Caco-2 (cell line): ENCODE data around the gene FRRS1L. TPM values are rescaled to one million over a fixed set of nuclear protein-coding genes. Genes with fewer than 3 reads are reported as not detected.
"Not testable (repeated sequence)": the region's sequence is repeated elsewhere in the genome, so short reads cannot be mapped to it uniquely, and the experiment has no call there.

Experiments used
- BruUV-seq: library from RNA; stranded (reverse); fragments of 400-500 nt; replicated peaks from 2 replicates; lab custom pipeline; 2021; lab: Mats Ljungman, UMichigan
- CTCF ChIA-PET: fragments of 300-600 bp; sonication (Branson Sonifier 250); formaldehyde crosslinking; loops from one replicate; lab custom pipeline; 2022; ENCODE audit warnings: antibody characterized with exemption; lab: Charles Lee
- POLR2A ChIA-PET: fragments of 300-600 bp; sonication (Branson Sonifier 250); formaldehyde crosslinking; loops from one replicate; lab custom pipeline; 2022; ENCODE audit warnings: antibody characterized with exemption; lab: Charles Lee
- DNase-seq, 2 experiments: peaks; one replicate each; pipeline versions ENCODE4 v3.0.0 to v3.0.0-alpha.2; 2020 to 2022
- H3K27me3 ChIP-seq: replicated peaks from 2 replicates; pipeline ENCODE4 v1.6.0; 2011; ENCODE audit warnings: low read length; ENCODE audit not compliant: control insufficient read depth, insufficient read depth
- H3K36me3 ChIP-seq: 2 replicates; pipeline ENCODE4 v1.5.1; 2011; ENCODE audit warnings: low read length; ENCODE audit not compliant: control insufficient read depth, insufficient read depth
- H3K4me1 ChIP-seq: fragments of 250-450 bp; sonication (Bioruptor Pico); 2 replicates; pipeline ENCODE4 v1.5.1; 2020; ENCODE audit warnings: mild to moderate bottlenecking
- H3K4me3 ChIP-seq: 2 replicates; pipeline ENCODE4 v1.5.1; 2011; ENCODE audit warnings: low read depth, mild to moderate bottlenecking, control low read depth, low read length
- H3K9me3 ChIP-seq: fragments of 250-450 bp; sonication (Bioruptor Pico); 2 replicates; pipeline ENCODE4 v1.5.1; 2020; ENCODE audit warnings: mild to moderate bottlenecking, moderate library complexity
- H3K27ac Mint-ChIP-seq: one replicate; pipeline ENCODE4 v1.8.0; 2022; ENCODE audit warnings: mixed read lengths; ENCODE audit not compliant: unreplicated experiment
- H3K27me3 Mint-ChIP-seq: one replicate; pipeline ENCODE4 v1.8.0; 2022; ENCODE audit warnings: mixed read lengths; ENCODE audit not compliant: insufficient read depth, unreplicated experiment
- H3K36me3 Mint-ChIP-seq: one replicate; pipeline ENCODE4 v1.8.0; 2022; ENCODE audit warnings: mild to moderate bottlenecking, mixed read lengths; ENCODE audit not compliant: insufficient read depth, unreplicated experiment
- H3K4me1 Mint-ChIP-seq: one replicate; pipeline ENCODE4 v1.8.0; 2022; ENCODE audit warnings: low read depth, mixed read lengths; ENCODE audit not compliant: unreplicated experiment
- H3K4me3 Mint-ChIP-seq: one replicate; pipeline ENCODE4 v1.8.0; 2022; ENCODE audit warnings: mild to moderate bottlenecking, moderate library complexity, mixed read lengths; ENCODE audit not compliant: unreplicated experiment
- H3K9me3 Mint-ChIP-seq: one replicate; pipeline ENCODE4 v1.8.0; 2022; ENCODE audit warnings: mixed read lengths; ENCODE audit not compliant: unreplicated experiment
- CTCF ChIP-seq, 2 experiments: fragments of 200-600 bp in 1 of 2; IDR thresholded peaks; 1 replicate in 1 of 2; 2 replicates in 1 of 2; pipeline versions ENCODE4 v1.5.1 to v1.8.0; 2011 to 2022; ENCODE audit warnings: antibody characterized with exemption in 1 of 2, control low read depth in 1 of 2, inconsistent platforms in 1 of 2, low read depth in 1 of 2, low read length in 1 of 2, mild to moderate bottlenecking in 1 of 2, moderate library complexity in 1 of 2; ENCODE audit not compliant: insufficient read depth in 1 of 2, severe bottlenecking in 1 of 2, unreplicated experiment in 1 of 2
- intact Hi-C: fragments of 100-400 bp; cut with micrococcal nuclease; formaldehyde crosslinking; loops from one replicate; pipeline ENCODE4 v1.10.0; 2022; ENCODE audit not compliant: unreplicated experiment
- total RNA-seq: library from RNA; stranded (reverse); gene quantifications from 2 replicates; pipeline ENCODE4 v1.2.3, GENCODE V29; 2022

The FRRS1L gene
- total RNA-seq, 1 experiment from 2014 or later: not detected

GRCh38 chr9:109133533-109133932 lies 33.5 kb downstream of the FRRS1L start:
- H3K9me3 Mint-ChIP-seq: no peaks in the 10 kb centered on the region
- CTCF ChIA-PET: no interaction called here
- H3K36me3 Mint-ChIP-seq: no peaks in the 10 kb centered on the region
- Histone ChIP-seq H3K4me1 (peaks cover 36% of the 10 kb centered on the region), H3K27me3 (no peaks in the 10 kb centered on the region), H3K9me3 (no peaks in the 10 kb centered on the region), H3K36me3 (no peaks in the 10 kb centered on the region), H3K4me3 (no peak overlapping the region)
- peaks cover 8% of the 10 kb centered on the region for H3K4me1 Mint-ChIP-seq
- no peak for TF ChIP-seq CTCF (IDR thresholded peaks at IDR 0.05; ENCODE audit: insufficient read depth in 1 of 2, low read depth in 1 of 2, low read length in 1 of 2, severe bottlenecking in 1 of 2, unreplicated experiment in 1 of 2)
- POLR2A ChIA-PET: no interaction called here
- no TSS peak for BruUV-seq
- H3K27me3 Mint-ChIP-seq: no peaks in the 10 kb centered on the region
- no peak overlapping the region for H3K27ac Mint-ChIP-seq
- no peak for DNase-seq
- intact Hi-C loops: no loop called here
- no peak overlapping the region for H3K4me3 Mint-ChIP-seq

DNA sequence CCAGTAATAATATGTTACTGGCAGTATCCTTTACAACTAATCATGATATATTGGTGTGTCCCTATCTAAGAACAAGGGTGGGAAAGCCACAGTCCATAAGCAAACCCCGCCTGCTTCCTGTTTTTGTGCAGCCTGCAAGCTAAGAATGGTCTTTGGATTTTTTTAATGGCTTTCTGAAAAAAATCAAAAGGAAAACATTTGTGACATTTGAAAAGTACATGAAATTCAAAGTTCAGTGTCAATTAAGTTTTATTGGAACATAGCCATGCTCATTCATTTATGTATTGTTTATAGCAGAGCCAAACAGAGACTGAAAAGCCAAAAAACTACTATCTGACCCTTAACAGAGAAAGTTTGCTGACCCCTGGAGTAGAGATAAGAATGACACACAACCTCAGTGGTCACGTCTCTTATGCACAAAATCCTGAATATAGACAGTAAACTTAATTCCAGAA lies 34.5 kb downstream of the FRRS1L start:
- ChIA-PET POLR2A (no interaction called here), CTCF (no interaction called here)
- peaks cover 14% of the 10 kb centered on the region for H3K4me1 Mint-ChIP-seq
- Histone ChIP-seq H3K4me1 (peaks cover 40% of the 10 kb centered on the region), H3K9me3 (no peaks in the 10 kb centered on the region), H3K4me3 (no peak overlapping the region), H3K36me3 (no peaks in the 10 kb centered on the region), H3K27me3 (no peaks in the 10 kb centered on the region)
- H3K36me3 Mint-ChIP-seq: no peaks in the 10 kb centered on the region
- H3K27ac Mint-ChIP-seq: no peak overlapping the region
- DNase-seq: no peak
- no peaks in the 10 kb centered on the region for H3K9me3 Mint-ChIP-seq
- BruUV-seq: no TSS peak
- TF ChIP-seq CTCF (IDR thresholded peaks at IDR 0.05; ENCODE audit: insufficient read depth in 1 of 2, low read depth in 1 of 2, low read length in 1 of 2, severe bottlenecking in 1 of 2, unreplicated experiment in 1 of 2): peak in 1 of 2 experiments; percentile 20
- intact Hi-C loops: no loop called here
- H3K4me3 Mint-ChIP-seq: no peak overlapping the region
- H3K27me3 Mint-ChIP-seq: no peaks in the 10 kb centered on the region

DNA sequence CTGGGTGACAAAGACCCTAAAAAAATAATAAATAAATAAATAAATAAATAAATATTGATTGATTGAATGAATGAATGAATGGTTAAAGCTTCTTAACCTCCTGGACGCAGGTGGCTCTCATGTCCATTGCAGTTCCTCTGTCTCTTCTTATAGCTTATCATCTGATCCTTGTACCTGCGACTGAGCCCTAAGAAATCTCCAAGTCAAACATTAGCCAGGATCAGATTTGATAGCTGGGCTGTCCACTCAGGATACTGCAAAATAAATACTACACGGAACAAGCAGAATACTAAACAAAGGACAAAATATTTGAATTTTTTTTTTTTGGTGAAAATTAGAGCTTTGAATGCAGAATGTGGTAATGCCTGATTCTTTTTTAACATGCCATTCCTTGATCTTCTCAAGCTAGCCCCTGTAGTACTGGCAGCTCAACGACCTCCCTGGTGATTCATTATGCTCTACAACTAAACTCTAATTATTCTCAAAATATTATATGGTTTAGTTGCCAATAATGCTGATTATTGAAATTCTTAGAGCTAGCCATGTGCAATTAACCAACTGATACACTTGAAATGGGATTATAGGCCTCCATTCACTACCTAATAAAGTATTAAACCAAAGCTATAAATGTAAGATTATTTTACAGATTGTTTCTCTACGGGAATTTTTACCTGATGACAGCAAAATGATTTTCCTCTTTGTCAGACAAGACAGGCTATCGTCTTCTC lies 37.4 kb downstream of the FRRS1L start:
- intact Hi-C loops: loop anchor here (1.0 kb wide), 1 partner anchor 9 kb away; no protein-coding TSS in a partner anchor
- Histone ChIP-seq H3K36me3 (no peaks in the 10 kb centered on the region), H3K4me3 (no peak overlapping the region), H3K9me3 (no peaks in the 10 kb centered on the region), H3K27me3 (no peaks in the 10 kb centered on the region), H3K4me1 (peaks cover 54% of the 10 kb centered on the region)
- Mint-ChIP-seq H3K27me3 (no peaks in the 10 kb centered on the region), H3K36me3 (no peaks in the 10 kb centered on the region), H3K9me3 (no peaks in the 10 kb centered on the region), H3K27ac (no peak overlapping the region), H3K4me1 (peaks cover 18% of the 10 kb centered on the region), H3K4me3 (no peak overlapping the region)
- no peak for TF ChIP-seq CTCF (IDR thresholded peaks at IDR 0.05; ENCODE audit: insufficient read depth in 1 of 2, low read depth in 1 of 2, low read length in 1 of 2, severe bottlenecking in 1 of 2, unreplicated experiment in 1 of 2)
- ChIA-PET POLR2A (no interaction called here), CTCF (interaction anchor here (1.1 kb wide), 1 partner anchor 53 kb away, joined by 5 read pairs; no protein-coding TSS in a partner anchor)
- peak in 1 of 2 experiments; percentile 34 for DNase-seq
- no TSS peak for BruUV-seq

GRCh38 chr9:109126671-109127070 lies 40.4 kb downstream of the FRRS1L start:
- CTCF ChIA-PET, POLR2A ChIA-PET: not testable (repeated sequence)

More at GRCh38 chr9:109126671-109127070, 40.4 kb downstream of the FRRS1L start:
- BruUV-seq, H3K27me3 Mint-ChIP-seq, H3K36me3 Mint-ChIP-seq, H3K4me3 Mint-ChIP-seq, DNase-seq, intact Hi-C loops, H3K27ac Mint-ChIP-seq, H3K4me3 ChIP-seq, H3K9me3 ChIP-seq, H3K9me3 Mint-ChIP-seq, H3K27me3 ChIP-seq, H3K36me3 ChIP-seq: not testable (repeated sequence)
- H3K4me1 Mint-ChIP-seq: peaks cover 38% of the 10 kb centered on the region
- H3K4me1 ChIP-seq: peaks cover 63% of the 10 kb centered on the region
